Omental fat pad (tissue), 4 donors: ENCODE measurements around the gene KIAA0319L. TPM values are rescaled to one million over a fixed set of nuclear protein-coding genes. Genes with fewer than 3 reads are reported as not detected.
"Not testable (repeated sequence)": the region's sequence is repeated elsewhere in the genome, so short reads cannot be mapped to it uniquely, and the experiment has no call there.

Experiments
- ATAC-seq: fragments of 150-250 bp; one replicate; pipeline ENCODE4 v1.9.1; 2016; ENCODE audit warnings: mild to moderate bottlenecking, moderate library complexity; ENCODE audit not compliant: low FRiP score
- DNase-seq: peaks from one replicate; pipeline ENCODE4 v3.0.0-alpha.2; 2019; ENCODE audit warnings: low spot score
- CTCF ChIP-seq, 3 donors: fragments of 450-650 bp; IDR thresholded peaks; one replicate each; pipeline ENCODE4 v1.5.1; 2016 to 2017; ENCODE audit warnings: antibody characterized with exemption in 3 of 3, mild to moderate bottlenecking in 3 of 3, moderate library complexity in 2 of 3
- total RNA-seq, 4 donors: library from RNA; depleted of rRNA; stranded (reverse); fragments of >200 nt; gene quantifications; one replicate each; pipeline ENCODE4 v1.1.0, GENCODE V29; 2016

The KIAA0319L gene
- total RNA-seq, 4 donors from 2014 or later = 38.1 to 99.9 (median 44.2) TPM

DNA sequence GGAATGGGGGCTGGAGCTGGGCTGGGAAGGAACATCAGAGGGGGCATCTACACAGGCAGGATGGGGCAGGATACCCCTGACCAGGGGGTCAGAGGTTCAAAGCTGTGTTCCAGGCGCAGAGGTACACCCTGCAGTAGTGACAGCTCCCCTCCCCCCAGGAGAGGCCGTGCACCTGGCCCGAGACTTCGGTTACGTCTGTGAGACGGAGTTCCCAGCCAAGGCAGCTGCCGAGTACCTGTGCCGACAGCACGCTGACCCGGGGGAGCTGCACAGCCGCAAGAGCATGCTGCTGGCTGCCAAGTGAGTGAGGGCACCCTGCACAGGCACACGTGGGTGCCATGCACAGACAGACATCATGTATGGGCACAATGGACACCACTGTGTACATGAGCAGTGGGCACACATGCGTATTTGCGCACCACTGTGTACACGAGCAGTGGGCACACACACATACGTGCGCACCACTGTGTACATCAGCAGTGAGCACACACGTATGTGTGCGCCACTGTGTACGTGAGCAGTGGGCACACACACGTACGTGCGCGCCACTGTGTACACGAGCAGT, 33.4 kb upstream of the KIAA0319L start:
- ATAC-seq (no peak), DNase-seq (no peak)
- TF ChIP-seq CTCF (IDR thresholded peaks at IDR 0.05) = no peak

- ATAC-seq (no peak), DNase-seq (no peak)
- TF ChIP-seq CTCF (IDR thresholded peaks at IDR 0.05) = no peak
Observed at GRCh38 chr1:35589516-35590427, 32.6 kb upstream of the KIAA0319L start.

DNA sequence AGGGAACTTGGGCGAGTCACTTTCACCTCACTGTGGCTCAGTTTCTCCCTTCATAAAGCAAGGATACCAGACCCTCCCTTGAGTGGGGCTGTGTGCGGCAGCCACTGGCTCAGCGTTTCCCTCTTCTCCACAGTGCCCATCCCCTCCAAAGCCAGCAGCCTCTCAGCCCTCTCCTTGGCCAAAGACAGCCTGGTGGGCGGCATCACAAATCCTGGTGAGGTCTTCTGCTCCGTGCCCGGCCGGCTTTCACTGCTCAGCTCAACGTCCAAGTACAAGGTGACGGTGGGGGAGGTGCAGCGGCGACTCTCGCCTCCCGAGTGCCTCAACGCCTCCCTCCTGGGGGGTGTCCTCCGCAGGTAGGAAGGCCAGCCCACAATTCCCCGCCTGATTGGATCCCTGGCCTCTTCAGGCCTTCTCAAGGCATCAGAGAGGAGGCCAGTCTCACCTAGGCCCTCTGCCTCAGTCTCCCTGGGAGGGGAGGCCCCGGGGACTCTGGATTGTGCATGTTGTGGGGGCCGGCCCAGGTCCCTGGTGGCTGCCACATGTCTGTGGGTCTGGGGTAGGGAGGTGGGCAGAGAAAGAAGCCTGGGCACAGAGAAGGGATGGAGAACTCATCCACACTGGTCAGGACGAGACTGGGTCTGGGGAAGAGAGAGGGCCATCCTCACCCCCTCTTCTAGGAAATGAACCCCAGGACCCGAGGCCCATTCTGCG, 31.2 kb upstream of the KIAA0319L start:
- no peak for ATAC-seq
- DNase-seq = no peak
- no peak for TF ChIP-seq CTCF (IDR thresholded peaks at IDR 0.05)

- no peak for TF ChIP-seq CTCF (IDR thresholded peaks at IDR 0.05)
- DNase-seq = no peak
- ATAC-seq = no peak
Observed at GRCh38 chr1:35587736-35588135, 30.5 kb upstream of the KIAA0319L start.

DNA sequence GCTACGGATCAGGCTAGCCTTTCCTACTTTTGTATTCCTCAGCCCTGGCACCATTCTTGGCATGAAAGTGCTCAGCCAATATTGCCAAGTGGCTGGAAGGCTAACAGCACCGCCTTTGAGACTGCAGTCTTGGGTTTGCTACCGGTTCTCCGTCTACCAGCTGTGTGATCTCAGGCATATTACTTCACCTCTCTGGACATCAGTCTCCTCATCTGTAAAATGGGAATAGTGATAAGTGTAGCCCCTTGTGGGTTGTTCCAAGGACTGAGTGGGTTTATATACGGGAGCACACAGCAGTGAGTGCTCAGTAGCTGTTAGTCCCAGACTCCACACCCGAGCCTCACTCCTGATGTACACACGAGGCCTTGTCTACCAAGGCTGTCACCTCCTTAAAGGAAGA, 29.6 kb upstream of the KIAA0319L start:
- no peak for ATAC-seq
- TF ChIP-seq CTCF (IDR thresholded peaks at IDR 0.05) = no peak
- DNase-seq = no peak

- not testable (repeated sequence) for DNase-seq, ATAC-seq
Observed at GRCh38 chr1:35585805-35586204, 28.6 kb upstream of the KIAA0319L start.

DNA sequence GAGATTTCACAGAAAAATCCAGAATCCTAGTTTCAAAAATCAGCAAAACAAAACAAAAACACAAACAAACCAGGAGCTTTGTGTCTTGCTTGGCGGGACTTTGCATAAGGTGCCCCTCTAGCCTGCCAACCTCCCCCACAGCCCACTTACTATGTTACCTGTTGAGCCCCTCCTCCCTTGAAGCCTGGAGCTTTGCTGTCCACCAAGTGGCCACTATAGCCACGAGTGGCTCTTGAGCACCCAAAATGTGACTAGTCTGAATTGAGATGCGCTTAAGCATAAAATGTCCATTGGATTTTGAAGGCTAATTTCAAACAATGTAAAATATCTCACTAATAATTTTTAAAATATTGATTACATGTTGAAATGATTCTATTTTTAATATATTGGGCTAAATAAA, 28.1 kb upstream of the KIAA0319L start:
- ATAC-seq (no peak), DNase-seq (no peak)
- TF ChIP-seq CTCF (IDR thresholded peaks at IDR 0.05) = no peak

DNA sequence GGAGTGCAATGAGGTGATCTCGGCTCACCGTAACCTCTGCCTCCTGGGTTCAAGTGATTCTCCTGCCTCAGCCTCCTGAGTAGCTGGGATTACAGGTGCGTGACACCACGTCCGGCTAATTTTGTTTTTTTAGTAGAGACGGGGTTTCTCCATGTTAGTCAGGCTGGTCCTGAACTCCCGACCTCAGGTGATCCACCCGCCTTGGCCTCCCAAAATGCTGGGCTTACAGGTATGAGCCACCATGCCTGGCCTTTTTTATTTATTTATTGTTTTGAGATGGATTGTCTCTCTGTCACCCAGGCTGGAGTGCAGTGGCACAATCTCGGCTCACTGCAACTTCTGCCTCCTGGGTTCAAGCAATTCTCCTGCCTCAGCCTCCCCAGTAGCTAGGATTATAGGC, 24.4 kb upstream of the KIAA0319L start:
- DNase-seq, ATAC-seq: not testable (repeated sequence)
